Endometrium (tissue), 2 donors: ENCODE results near the gene PERP.

Source experiments
- FAIRE-seq: peaks from 2 replicates; lab custom pipeline; 2012; peaks lifted over from hg19 to GRCh38; lab: Jason Lieb, UNC
- donor health status: control.
- donor health status: control.

PERP gene

GRCh38 chr6:138044972-138045371, 62.2 kb downstream of the PERP start:
- no peak for FAIRE-seq

GRCh38 chr6:138044458-138044857, 62.8 kb downstream of the PERP start:
- FAIRE-seq: no peak
